ENCODE data around the gene NRCAM.

NRCAM gene

DNA sequence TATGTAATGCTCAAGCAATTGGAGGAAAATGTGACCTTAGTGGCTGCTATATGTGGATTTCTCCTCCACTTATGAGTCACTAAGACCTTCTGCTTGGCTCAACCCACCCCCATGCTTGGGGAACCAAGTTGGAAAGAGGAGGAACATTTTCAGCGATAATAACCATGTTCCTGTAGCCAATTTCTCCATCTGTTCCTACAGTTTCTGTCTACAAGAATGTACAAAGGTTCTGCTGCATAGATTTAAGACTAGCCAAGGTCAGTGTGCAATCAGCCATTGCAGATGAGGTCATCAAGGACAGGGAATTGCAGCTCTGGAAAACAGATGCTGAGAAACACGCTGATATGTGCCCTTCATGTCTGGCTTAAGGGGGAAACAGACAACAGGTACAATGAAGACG lies 5.6 kb upstream of the NRCAM start:
- H3K36me3 ChIP-seq, result no peaks in the 10 kb centered on the region
- H3K9me3 ChIP-seq, result no peaks in the 10 kb centered on the region
- H3K4me3 ChIP-seq (ENCODE audit: low read depth, low read length), result no peak overlapping the region
- peak; percentile 72 for DNase-seq
- H3K27me3 ChIP-seq, result no peaks in the 10 kb centered on the region
- peaks cover 20% of the 10 kb centered on the region for H3K4me1 ChIP-seq
- TF ChIP-seq, protein P1, sequence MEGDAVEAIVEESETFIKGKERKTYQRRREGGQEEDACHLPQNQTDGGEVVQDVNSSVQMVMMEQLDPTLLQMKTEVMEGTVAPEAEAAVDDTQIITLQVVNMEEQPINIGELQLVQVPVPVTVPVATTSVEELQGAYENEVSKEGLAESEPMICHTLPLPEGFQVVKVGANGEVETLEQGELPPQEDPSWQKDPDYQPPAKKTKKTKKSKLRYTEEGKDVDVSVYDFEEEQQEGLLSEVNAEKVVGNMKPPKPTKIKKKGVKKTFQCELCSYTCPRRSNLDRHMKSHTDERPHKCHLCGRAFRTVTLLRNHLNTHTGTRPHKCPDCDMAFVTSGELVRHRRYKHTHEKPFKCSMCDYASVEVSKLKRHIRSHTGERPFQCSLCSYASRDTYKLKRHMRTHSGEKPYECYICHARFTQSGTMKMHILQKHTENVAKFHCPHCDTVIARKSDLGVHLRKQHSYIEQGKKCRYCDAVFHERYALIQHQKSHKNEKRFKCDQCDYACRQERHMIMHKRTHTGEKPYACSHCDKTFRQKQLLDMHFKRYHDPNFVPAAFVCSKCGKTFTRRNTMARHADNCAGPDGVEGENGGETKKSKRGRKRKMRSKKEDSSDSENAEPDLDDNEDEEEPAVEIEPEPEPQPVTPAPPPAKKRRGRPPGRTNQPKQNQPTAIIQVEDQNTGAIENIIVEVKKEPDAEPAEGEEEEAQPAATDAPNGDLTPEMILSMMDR (IDR thresholded peaks at IDR 0.05; ENCODE audit: low read depth, low read length), result no peak

DNA sequence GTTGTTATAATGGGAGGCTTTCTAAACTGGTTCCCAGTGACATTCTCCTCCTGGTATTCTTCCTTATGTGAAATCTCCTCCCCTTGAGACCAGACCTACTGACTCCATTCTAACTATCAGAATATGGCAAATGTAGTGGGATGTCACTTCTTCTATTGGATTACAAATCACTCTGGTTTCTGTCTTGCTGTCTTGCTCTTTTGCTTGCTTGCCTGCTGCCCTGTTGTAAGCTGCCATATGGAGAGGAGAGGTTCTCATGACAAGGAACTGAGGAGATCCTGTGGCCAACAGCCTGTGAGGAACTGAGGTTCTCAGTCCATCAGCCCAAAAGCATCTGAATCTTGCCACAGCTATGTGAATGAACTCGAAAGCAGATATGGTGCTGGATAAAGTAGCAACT lies 4.7 kb upstream of the NRCAM start:
- TF ChIP-seq, protein P1 (IDR thresholded peaks at IDR 0.05; ENCODE audit: low read depth, low read length), result no peak
- Histone ChIP-seq H3K36me3 (no peaks in the 10 kb centered on the region), H3K4me3 (ENCODE audit: low read depth, low read length) (no peak overlapping the region), H3K27me3 (no peaks in the 10 kb centered on the region), H3K4me1 (peaks cover 20% of the 10 kb centered on the region), H3K9me3 (no peaks in the 10 kb centered on the region)
- no peak for DNase-seq

DNA sequence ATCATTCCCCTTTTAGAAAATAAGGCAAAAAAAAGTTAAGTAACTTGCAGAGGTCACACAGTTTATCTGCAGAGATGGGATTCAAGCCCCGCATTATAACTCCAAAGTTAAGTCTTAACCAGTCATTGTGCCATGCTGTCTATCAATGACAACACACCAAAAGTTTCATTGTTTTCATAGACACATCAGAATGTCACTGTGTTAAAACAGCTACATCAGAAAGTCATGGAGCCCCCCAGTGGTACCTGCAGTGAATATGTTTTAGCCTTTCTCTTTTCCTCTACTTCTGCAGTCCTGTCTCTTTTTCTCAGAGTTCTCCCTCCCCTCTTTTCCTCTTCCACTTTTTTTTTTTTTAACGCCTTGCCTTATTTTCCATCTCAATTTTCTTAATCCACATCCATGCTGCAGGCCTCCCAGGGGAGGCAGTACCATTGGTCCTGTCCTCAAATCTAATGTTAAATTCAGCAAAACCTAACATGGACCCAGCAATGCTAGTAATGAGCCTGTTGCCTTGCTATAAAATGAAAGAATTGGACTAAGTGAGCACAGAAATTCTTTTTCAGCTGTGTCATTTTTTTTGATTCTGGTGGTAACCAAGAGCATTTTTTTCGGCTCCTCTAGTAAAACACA lies 3.8 kb upstream of the NRCAM start:
- H3K9me3 ChIP-seq, result no peaks in the 10 kb centered on the region
- DNase-seq, result peak; percentile 58
- peaks cover 20% of the 10 kb centered on the region for H3K4me1 ChIP-seq
- no peaks in the 10 kb centered on the region for H3K36me3 ChIP-seq
- H3K4me3 ChIP-seq (ENCODE audit: low read depth, low read length), result no peak overlapping the region
- no peaks in the 10 kb centered on the region for H3K27me3 ChIP-seq
- TF ChIP-seq, protein P1 (IDR thresholded peaks at IDR 0.05; ENCODE audit: low read depth, low read length), result peak; percentile 83

DNA sequence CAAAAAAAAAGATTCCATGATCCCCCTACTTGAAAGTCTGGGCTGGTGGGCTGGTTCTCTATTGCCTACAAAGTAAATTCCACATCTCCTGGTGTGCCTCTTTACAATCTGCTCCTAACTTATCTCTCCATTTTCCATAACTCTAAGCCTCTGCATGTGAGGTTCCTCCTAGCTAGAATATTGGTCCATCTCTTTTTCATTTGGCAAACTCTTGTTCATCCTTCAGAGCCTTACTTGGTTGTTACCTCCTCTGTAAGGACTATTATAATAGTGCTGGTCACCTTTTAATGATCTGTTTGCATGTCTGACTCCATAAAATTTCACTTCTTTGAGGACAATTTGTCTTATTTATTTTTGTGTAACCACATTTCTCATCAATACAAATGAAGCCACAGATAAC lies 1.6 kb upstream of the NRCAM start:
- Histone ChIP-seq H3K4me3 (ENCODE audit: low read depth, low read length) (no peak overlapping the region), H3K27me3 (no peaks in the 10 kb centered on the region), H3K9me3 (no peaks in the 10 kb centered on the region), H3K4me1 (peaks cover 21% of the 10 kb centered on the region), H3K36me3 (no peaks in the 10 kb centered on the region)
- TF ChIP-seq, protein P1 (IDR thresholded peaks at IDR 0.05; ENCODE audit: low read depth, low read length), result no peak
- DNase-seq, result no peak

DNA sequence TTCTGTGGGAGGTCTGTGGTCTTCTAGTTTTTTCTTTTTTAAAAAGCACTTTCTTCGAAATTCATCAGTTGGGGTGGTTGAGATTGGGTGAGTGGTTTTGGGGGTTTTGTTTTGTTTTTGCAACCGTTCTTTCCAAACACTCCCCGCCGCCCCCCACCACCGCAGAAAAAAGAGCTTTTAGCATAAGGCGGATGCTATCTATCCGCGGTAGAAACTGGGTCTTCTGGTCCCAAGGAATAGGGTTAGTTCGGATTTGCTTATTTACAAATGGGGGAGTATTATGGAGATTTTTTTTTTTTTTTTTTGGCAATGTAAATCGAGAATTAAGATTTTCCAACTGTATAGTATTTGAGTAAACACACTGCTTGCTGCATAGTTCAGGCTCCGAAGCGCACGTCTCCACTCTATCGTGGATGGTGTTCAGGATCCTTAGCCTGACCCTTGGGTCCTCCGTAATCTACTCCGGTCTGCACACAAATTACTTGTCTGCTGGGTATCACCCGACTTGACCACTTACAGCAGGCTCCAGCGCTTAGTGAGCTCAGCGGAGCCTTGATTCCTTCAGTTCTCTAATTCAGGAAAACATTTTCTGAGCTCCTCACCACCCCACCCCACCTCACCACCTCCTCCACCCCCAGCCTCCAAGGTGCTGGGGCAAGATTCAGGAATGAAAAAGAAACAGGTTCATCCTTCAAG lies 757 bp upstream of the NRCAM start:
- H3K4me3 ChIP-seq (ENCODE audit: low read depth, low read length), result peak overlapping the region; percentile 85
- TF ChIP-seq, protein P1 (IDR thresholded peaks at IDR 0.05; ENCODE audit: low read depth, low read length), result no peak

DNA sequence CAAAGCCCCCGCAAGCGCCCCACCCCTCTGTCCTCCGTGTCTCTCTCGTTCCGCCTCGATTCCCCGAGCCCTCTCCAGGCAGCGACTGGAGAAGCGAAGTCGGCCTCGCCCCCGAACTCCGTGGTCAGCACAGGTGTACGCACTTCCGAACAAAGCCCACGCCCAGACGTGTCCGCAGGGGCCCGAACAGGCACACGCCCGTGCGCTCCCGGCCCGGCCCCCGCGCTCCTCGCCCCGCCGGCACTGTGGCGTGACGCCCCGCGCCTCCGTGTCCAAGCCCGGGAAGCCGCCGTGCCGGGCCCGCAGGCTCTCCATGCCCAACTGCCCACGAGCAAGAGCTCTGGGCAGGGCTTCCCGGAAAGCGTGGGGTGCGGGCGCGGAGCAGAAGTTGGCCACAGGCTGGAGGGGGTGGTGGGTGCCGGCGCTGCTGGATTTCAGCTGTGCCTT lies 662 bp downstream of the NRCAM start:
- TF ChIP-seq, protein P1 (IDR thresholded peaks at IDR 0.05; ENCODE audit: low read depth, low read length), result no peak
- Histone ChIP-seq H3K4me3 (ENCODE audit: low read depth, low read length) (peak overlapping the region; percentile 85), H3K36me3 (no peaks in the 10 kb centered on the region), H3K9me3 (no peaks in the 10 kb centered on the region), H3K4me1 (peaks cover 9% of the 10 kb centered on the region), H3K27me3 (no peaks in the 10 kb centered on the region)
- DNase-seq, result no peak

More for the DNA sequence above, 757 bp upstream of the NRCAM start:
- Histone ChIP-seq H3K9me3 (no peaks in the 10 kb centered on the region), H3K36me3 (no peaks in the 10 kb centered on the region), H3K4me1 (peaks cover 22% of the 10 kb centered on the region), H3K27me3 (no peaks in the 10 kb centered on the region)
- DNase-seq, result no peak

Measured in BE2C (cell line).